IMR-90 (cell line): Measurements from ENCODE around the gene LAMA2. TPM values are rescaled to one million over a fixed set of nuclear protein-coding genes. Genes with fewer than 3 reads are reported as not detected.

Experiments
- ATAC-seq: fragments of 200-7000 bp; cut with Tn5 transposase; 2 replicates; pipeline ENCODE4 v1.9.1; 2020; ENCODE audit warnings: low read depth, mild to moderate bottlenecking, moderate library complexity
- BruUV-seq: library from RNA; stranded (reverse); fragments of 400-500 nt; replicated peaks from 2 replicates; lab custom pipeline; 2021; lab: Mats Ljungman, UMichigan
- CTCF ChIA-PET: fragments of 300-600 bp; formaldehyde crosslinking; extraction: SDS; loops from one replicate; lab custom pipeline; 2021; ENCODE audit warnings: antibody characterized with exemption; lab: Yijun Ruan, JAX
- POLR2A ChIA-PET: fragments of 300-600 bp; sonication (Branson Sonifier 250); formaldehyde crosslinking; loops from one replicate; lab custom pipeline; 2022; ENCODE audit warnings: antibody characterized with exemption; ENCODE audit not compliant: unreplicated experiment; lab: Charles Lee
- DNase-seq: peaks from one replicate; pipeline ENCODE4 v3.0.0; 2013
- H2AFZ ChIP-seq: replicated peaks from 2 replicates; pipeline ENCODE3; 2013; ENCODE audit warnings: low read length, mild to moderate bottlenecking; ENCODE audit not compliant: poor library complexity
- H2AK5ac ChIP-seq: 2 replicates; pipeline ENCODE4 v1.6.1; 2013; ENCODE audit warnings: low read depth, low read length, inconsistent platforms
- H2AK9ac ChIP-seq: replicated peaks from 2 replicates; pipeline ENCODE3; 2013; ENCODE audit warnings: mild to moderate bottlenecking, low read depth, low read length, moderate library complexity; ENCODE audit not compliant: poor library complexity
- H2BK120ac ChIP-seq: 2 replicates; pipeline ENCODE4 v1.6.1; 2013; ENCODE audit warnings: low read depth, low read length, inconsistent platforms
- H2BK15ac ChIP-seq: 3 replicates; pipeline ENCODE4 v1.6.1; 2013; ENCODE audit warnings: low read depth, low read length, inconsistent platforms
- H2BK20ac ChIP-seq: 2 replicates; pipeline ENCODE4 v1.6.1; 2013; ENCODE audit warnings: low read depth, mild to moderate bottlenecking, inconsistent platforms, low read length, moderate library complexity
- H2BK5ac ChIP-seq: 2 replicates; pipeline ENCODE4 v1.6.1; 2013; ENCODE audit warnings: mild to moderate bottlenecking, low read depth, low read length, inconsistent platforms; ENCODE audit not compliant: poor library complexity, severe bottlenecking
- H3K14ac ChIP-seq: replicated peaks from 2 replicates; pipeline ENCODE4 v1.6.1; 2013; ENCODE audit warnings: low read depth, low read length, inconsistent platforms
- H3K18ac ChIP-seq: 2 replicates; pipeline ENCODE4 v1.6.1; 2013; ENCODE audit warnings: low read depth, low read length, control low read depth
- H3K23ac ChIP-seq: 2 replicates; pipeline ENCODE4 v1.6.1; 2013; ENCODE audit warnings: low read depth, low read length, inconsistent platforms
- H3K27ac ChIP-seq: 2 replicates; pipeline ENCODE4 v1.5.1; 2013; ENCODE audit warnings: mild to moderate bottlenecking, control low read depth, low read length; ENCODE audit not compliant: insufficient read depth
- H3K27me3 ChIP-seq: 2 replicates; pipeline ENCODE4 v1.6.1; 2013; ENCODE audit warnings: low read length; ENCODE audit not compliant: control insufficient read depth, insufficient read depth
- H3K36me3 ChIP-seq: 2 replicates; pipeline ENCODE4 v1.6.1; 2013; ENCODE audit warnings: low read length, mixed read lengths; ENCODE audit not compliant: control insufficient read depth, insufficient read depth
- H3K4ac ChIP-seq: 2 replicates; pipeline ENCODE4 v1.6.1; 2013; ENCODE audit warnings: low read depth, low read length, inconsistent platforms
- H3K4me1 ChIP-seq: 2 replicates; pipeline ENCODE4 v1.6.1; 2013; ENCODE audit warnings: low read length, mixed read lengths; ENCODE audit not compliant: control insufficient read depth, insufficient read depth
- H3K4me2 ChIP-seq: 2 replicates; pipeline ENCODE4 v1.6.1; 2013; ENCODE audit warnings: low read depth, mild to moderate bottlenecking, control low read depth, low read length, moderate library complexity
- H3K4me3 ChIP-seq: 2 replicates; pipeline ENCODE4 v1.5.1; 2013; ENCODE audit warnings: low read depth, mild to moderate bottlenecking, control low read depth, low read length, moderate library complexity; ENCODE audit not compliant: insufficient read depth
- H3K56ac ChIP-seq: 2 replicates; pipeline ENCODE4 v1.6.1; 2013; ENCODE audit warnings: low read length, inconsistent platforms; ENCODE audit not compliant: insufficient read depth; ENCODE audit errors: extremely low read depth
- H3K79me1 ChIP-seq, 2 experiments: 2 replicates each; pipeline ENCODE4 v1.6.1; 2013; ENCODE audit warnings: low read length in 2 of 2, inconsistent platforms in 1 of 2, low read depth in 1 of 2
- H3K9ac ChIP-seq: 2 replicates; pipeline ENCODE4 v1.6.1; 2013; ENCODE audit warnings: low read depth, low read length, control low read depth
- H3K9me1 ChIP-seq: 2 replicates; pipeline ENCODE4 v1.6.1; 2013; ENCODE audit warnings: low read length, inconsistent platforms; ENCODE audit not compliant: insufficient read depth
- H3K9me3 ChIP-seq: 2 replicates; pipeline ENCODE4 v1.6.1; 2013; ENCODE audit warnings: low read length; ENCODE audit not compliant: control insufficient read depth, insufficient read depth
- H4K20me1 ChIP-seq: 2 replicates; pipeline ENCODE4 v1.6.1; 2013; ENCODE audit warnings: low read length, inconsistent platforms; ENCODE audit not compliant: insufficient read depth
- H4K5ac ChIP-seq: 2 replicates; pipeline ENCODE4 v1.6.1; 2013; ENCODE audit warnings: mild to moderate bottlenecking, low read depth, low read length, control low read depth
- H4K8ac ChIP-seq, 2 experiments: 2 replicates each; pipeline ENCODE4 v1.6.1; 2013; ENCODE audit warnings: low read depth in 2 of 2, low read length in 2 of 2, control low read depth in 1 of 2, inconsistent platforms in 1 of 2
- H4K91ac ChIP-seq: 2 replicates; pipeline ENCODE4 v1.6.1; 2013; ENCODE audit warnings: low read depth, low read length, inconsistent platforms; ENCODE audit not compliant: insufficient read depth
- BHLHE40 ChIP-seq: fragments of 150-350 bp; IDR thresholded peaks from 2 replicates; pipeline ENCODE4 v1.6.1; 2016; ENCODE audit warnings: mild to moderate bottlenecking, low read depth, low read length
- CEBPB ChIP-seq: IDR thresholded peaks from 2 replicates; pipeline ENCODE4 v1.6.1; 2012; ENCODE audit warnings: low read depth, low read length, improper control_type of control experiment
- FOS ChIP-seq: fragments of 150-350 bp; IDR thresholded peaks from 2 replicates; pipeline ENCODE4 v1.6.1; 2016; ENCODE audit warnings: low read depth, low read length
- MAFK ChIP-seq: IDR thresholded peaks from 2 replicates; pipeline ENCODE4 v1.6.1; 2012; ENCODE audit warnings: low read depth, low read length, improper control_type of control experiment
- NFE2L2 ChIP-seq: fragments of 150-350 bp; IDR thresholded peaks from 2 replicates; pipeline ENCODE4 v1.6.1; 2016; ENCODE audit warnings: low read depth, mild to moderate bottlenecking, low read length
- RCOR1 ChIP-seq: IDR thresholded peaks from 2 replicates; pipeline ENCODE4 v1.6.1; 2012; ENCODE audit warnings: mild to moderate bottlenecking, low read length, improper control_type of control experiment; ENCODE audit not compliant: insufficient replicate concordance
- SMC3 ChIP-seq: fragments of 150-350 bp; IDR thresholded peaks from 2 replicates; pipeline ENCODE4 v1.6.1; 2016; ENCODE audit warnings: low read depth, mild to moderate bottlenecking, antibody characterized with exemption, low read length, moderate library complexity
- WGBS, 2 experiments: methylation state at CpG; one replicate each; pipeline versions ENCODE4 v1.1.5 to v1.1.7; 2013; ENCODE audit warnings: missing lambda C conversion rate in 2 of 2; ENCODE audit not compliant: insufficient read length in 1 of 2; ENCODE audit errors: extremely low coverage in 2 of 2; 5-methylcytosine and 5-hydroxymethylcytosine counted together
- dilution Hi-C: fragments of 300-500 bp; cut with HindIII; formaldehyde crosslinking; loops from one replicate; pipeline ENCODE4 v1.14.3; 2018; ENCODE audit warnings: low sequenced_read_pairs; ENCODE audit not compliant: unreplicated experiment
- in situ Hi-C: fragments of 300-500 bp; cut with MboI; formaldehyde crosslinking; loops from 3 replicates; pipeline ENCODE4 v1.14.3; 2019; ENCODE audit warnings: low sequenced_read_pairs, inconsistent platforms, mixed read lengths
- intact Hi-C: fragments of 100-400 bp; cut with micrococcal nuclease; formaldehyde crosslinking; loops from 2 replicates; pipeline ENCODE4 v1.10.0; 2022
- polyA plus RNA-seq, 3 experiments: library from polyadenylated mRNA; depleted of rRNA; stranded (reverse); fragments of >200 nt; gene quantifications; 2 replicates each; pipeline ENCODE4 v1.2.3, GENCODE V29; 2012; ENCODE audit warnings: low replicate concordance in 1 of 3
- total RNA-seq: library from RNA; depleted of rRNA; stranded (reverse); fragments of >200 nt; gene quantifications from 2 replicates; pipeline ENCODE4 v1.2.3, GENCODE V29; 2012
- TF ChIP-seq, protein P1 (sequence below): conservative IDR thresholded peaks from 2 replicates; pipeline ENCODE4 v1.5.1; 2012; ENCODE audit warnings: mild to moderate bottlenecking, low read depth, low read length, improper control_type of control experiment
- TF ChIP-seq, protein P2 (sequence below): fragments of 150-350 bp; IDR thresholded peaks from 2 replicates; pipeline ENCODE4 v1.6.1; 2017; ENCODE audit warnings: mild to moderate bottlenecking, antibody characterized with exemption, low read length, low read depth

Gene LAMA2
- total and polyA plus RNA-seq, 2 of the 4 experiments (the other 2 are of a cell fraction), result 9.9 to 13.3 TPM

DNA sequence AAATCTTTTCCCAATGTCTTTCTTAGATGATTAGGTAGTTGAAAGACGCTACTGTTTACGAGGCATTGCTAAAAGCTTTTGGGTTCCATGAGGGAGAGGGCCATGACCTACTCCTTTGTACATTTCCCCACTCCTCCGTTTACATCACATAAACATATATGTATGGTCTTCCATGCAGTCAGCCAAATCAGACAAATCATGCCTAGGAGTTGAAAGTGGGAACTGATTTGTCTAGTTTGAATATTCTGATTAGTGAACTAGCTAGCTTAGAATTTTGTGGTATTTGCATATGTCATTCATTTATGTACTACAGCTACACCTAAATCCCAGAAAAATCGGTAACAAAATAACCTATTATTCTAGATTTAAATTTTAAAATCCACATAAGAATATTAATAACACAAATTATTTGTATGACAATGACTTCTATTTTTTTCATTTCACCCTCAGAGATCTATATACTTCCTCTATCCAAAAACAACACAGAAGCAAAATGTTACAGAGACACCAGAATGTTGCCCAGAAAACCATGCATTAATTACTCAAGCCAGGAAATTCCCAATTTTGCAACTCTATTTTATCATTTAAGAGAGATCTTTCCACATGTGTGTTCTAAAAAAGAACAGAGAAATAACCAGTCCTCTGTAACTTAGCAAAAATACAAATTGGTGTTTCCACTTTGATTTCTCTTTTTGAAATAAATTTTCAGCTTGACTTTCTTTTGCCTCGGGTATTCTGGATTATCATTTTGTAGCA lies 231.9 kb downstream of the LAMA2 start:
- Histone ChIP-seq H3K79me1 (no peaks in the 10 kb centered on the region), H4K5ac (no peak overlapping the region), H3K14ac (no peak overlapping the region), H4K8ac (no peak overlapping the region), H3K23ac (no peak overlapping the region), H3K27ac (no peak overlapping the region), H3K36me3 (no peaks in the 10 kb centered on the region), H2BK120ac (no peak overlapping the region), H3K4me1 (no peaks in the 10 kb centered on the region), H3K9me3 (no peaks in the 10 kb centered on the region), H4K91ac (no peak overlapping the region), H2AK5ac (no peak overlapping the region), H3K18ac (no peak overlapping the region), H4K20me1 (no peaks in the 10 kb centered on the region), H3K4me3 (no peak overlapping the region), H3K27me3 (no peaks in the 10 kb centered on the region), H2BK15ac (no peak overlapping the region), H2BK20ac (no peak overlapping the region), H3K4me2 (no peak overlapping the region), H3K56ac (no peak overlapping the region), H3K9ac (no peak overlapping the region), H2BK5ac (no peak overlapping the region), H2AFZ (no peak overlapping the region), H2AK9ac (no peak overlapping the region), H3K9me1 (no peaks in the 10 kb centered on the region), H3K4ac (no peak overlapping the region)
- DNase-seq (no peak), ATAC-seq (no peak)
- WGBS, 2 experiments, result no CpG with 5 or more reads among the region's 5 CpGs
- BruUV-seq, result no TSS peak
- dilution Hi-C loops (no loop called here), intact Hi-C loops (no loop called here), in situ Hi-C loops (no loop called here)
- POLR2A ChIA-PET, result no interaction called here
- CTCF ChIA-PET, result interaction anchor here (1.1 to 1.3 kb wide), 2 partner anchors 10 to 14 kb away, joined by 3 to 4 read pairs; no protein-coding TSS in a partner anchor
- TF ChIP-seq FOS (no peak), RCOR1 (no peak), NFE2L2 (no peak), CEBPB (no peak), SMC3 (no peak), BHLHE40 (no peak), MAFK (no peak)
- TF ChIP-seq, protein P1, sequence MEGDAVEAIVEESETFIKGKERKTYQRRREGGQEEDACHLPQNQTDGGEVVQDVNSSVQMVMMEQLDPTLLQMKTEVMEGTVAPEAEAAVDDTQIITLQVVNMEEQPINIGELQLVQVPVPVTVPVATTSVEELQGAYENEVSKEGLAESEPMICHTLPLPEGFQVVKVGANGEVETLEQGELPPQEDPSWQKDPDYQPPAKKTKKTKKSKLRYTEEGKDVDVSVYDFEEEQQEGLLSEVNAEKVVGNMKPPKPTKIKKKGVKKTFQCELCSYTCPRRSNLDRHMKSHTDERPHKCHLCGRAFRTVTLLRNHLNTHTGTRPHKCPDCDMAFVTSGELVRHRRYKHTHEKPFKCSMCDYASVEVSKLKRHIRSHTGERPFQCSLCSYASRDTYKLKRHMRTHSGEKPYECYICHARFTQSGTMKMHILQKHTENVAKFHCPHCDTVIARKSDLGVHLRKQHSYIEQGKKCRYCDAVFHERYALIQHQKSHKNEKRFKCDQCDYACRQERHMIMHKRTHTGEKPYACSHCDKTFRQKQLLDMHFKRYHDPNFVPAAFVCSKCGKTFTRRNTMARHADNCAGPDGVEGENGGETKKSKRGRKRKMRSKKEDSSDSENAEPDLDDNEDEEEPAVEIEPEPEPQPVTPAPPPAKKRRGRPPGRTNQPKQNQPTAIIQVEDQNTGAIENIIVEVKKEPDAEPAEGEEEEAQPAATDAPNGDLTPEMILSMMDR, result no peak
- TF ChIP-seq, protein P2, sequence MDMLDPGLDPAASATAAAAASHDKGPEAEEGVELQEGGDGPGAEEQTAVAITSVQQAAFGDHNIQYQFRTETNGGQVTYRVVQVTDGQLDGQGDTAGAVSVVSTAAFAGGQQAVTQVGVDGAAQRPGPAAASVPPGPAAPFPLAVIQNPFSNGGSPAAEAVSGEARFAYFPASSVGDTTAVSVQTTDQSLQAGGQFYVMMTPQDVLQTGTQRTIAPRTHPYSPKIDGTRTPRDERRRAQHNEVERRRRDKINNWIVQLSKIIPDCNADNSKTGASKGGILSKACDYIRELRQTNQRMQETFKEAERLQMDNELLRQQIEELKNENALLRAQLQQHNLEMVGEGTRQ, result no peak
